ENCODE measurements around the gene PHKA2. TPM values are rescaled to one million over a fixed set of nuclear protein-coding genes. Genes with fewer than 3 reads are reported as not detected.

The PHKA2 gene
- total RNA-seq, 1 experiment from 2014 or later, result 24.6 TPM

- H3K27me3 ChIP-seq (ENCODE audit: low read length), result no peaks in the 10 kb centered on the region
- BruUV-seq (replicated peaks), result no TSS peak
- TF ChIP-seq, protein P1, sequence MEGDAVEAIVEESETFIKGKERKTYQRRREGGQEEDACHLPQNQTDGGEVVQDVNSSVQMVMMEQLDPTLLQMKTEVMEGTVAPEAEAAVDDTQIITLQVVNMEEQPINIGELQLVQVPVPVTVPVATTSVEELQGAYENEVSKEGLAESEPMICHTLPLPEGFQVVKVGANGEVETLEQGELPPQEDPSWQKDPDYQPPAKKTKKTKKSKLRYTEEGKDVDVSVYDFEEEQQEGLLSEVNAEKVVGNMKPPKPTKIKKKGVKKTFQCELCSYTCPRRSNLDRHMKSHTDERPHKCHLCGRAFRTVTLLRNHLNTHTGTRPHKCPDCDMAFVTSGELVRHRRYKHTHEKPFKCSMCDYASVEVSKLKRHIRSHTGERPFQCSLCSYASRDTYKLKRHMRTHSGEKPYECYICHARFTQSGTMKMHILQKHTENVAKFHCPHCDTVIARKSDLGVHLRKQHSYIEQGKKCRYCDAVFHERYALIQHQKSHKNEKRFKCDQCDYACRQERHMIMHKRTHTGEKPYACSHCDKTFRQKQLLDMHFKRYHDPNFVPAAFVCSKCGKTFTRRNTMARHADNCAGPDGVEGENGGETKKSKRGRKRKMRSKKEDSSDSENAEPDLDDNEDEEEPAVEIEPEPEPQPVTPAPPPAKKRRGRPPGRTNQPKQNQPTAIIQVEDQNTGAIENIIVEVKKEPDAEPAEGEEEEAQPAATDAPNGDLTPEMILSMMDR (conservative IDR thresholded peaks at IDR 0.05; ENCODE audit: low read depth, low read length), result no peak
- TF ChIP-seq EZH2phosphoT487 (IDR thresholded peaks at IDR 0.05; ENCODE audit: borderline replicate concordance, low read length), result no peak
- TF ChIP-seq EZH2 (IDR thresholded peaks at IDR 0.05; ENCODE audit: low read length, unreplicated experiment), result no peak
- H3K9me2 ChIP-seq (replicated peaks; ENCODE audit: low read length), result no peaks in the 10 kb centered on the region
- H4K20me1 ChIP-seq (ENCODE audit: low read length), result no peaks in the 10 kb centered on the region
- no peak for DNase-seq
- H3K27ac ChIP-seq (ENCODE audit: low read length), result no peak overlapping the region
- POLR2A ChIA-PET (ENCODE audit: unreplicated experiment), result no interaction called here
- H3K36me3 ChIP-seq (ENCODE audit: low read depth, low read length), result no peaks in the 10 kb centered on the region
- no peak overlapping the region for H3K9ac ChIP-seq (ENCODE audit: low read length)
- no peak overlapping the region for H3K4me2 ChIP-seq (ENCODE audit: low read length)
- H3K79me2 ChIP-seq (ENCODE audit: low read length), result no peaks in the 10 kb centered on the region
- no peak for ATAC-seq
- CTCF ChIA-PET, result no interaction called here
- no peaks in the 10 kb centered on the region for H3F3A ChIP-seq (ENCODE audit: low read length, unreplicated experiment)
- no peaks in the 10 kb centered on the region for H3K9me3 ChIP-seq (ENCODE audit: low read length)
- intact Hi-C loops (cut with micrococcal nuclease), result no loop called here
- H3K4me3 ChIP-seq (ENCODE audit: low read length), result no peak overlapping the region
- H2AFZ ChIP-seq (ENCODE audit: low read length), result no peak overlapping the region
- no peaks in the 10 kb centered on the region for H3K4me1 ChIP-seq (ENCODE audit: insufficient read depth, low read length)
These were observed 86.3 kb downstream of the PHKA2 start for GRCh38 chrX:18897611-18898010.

DNA sequence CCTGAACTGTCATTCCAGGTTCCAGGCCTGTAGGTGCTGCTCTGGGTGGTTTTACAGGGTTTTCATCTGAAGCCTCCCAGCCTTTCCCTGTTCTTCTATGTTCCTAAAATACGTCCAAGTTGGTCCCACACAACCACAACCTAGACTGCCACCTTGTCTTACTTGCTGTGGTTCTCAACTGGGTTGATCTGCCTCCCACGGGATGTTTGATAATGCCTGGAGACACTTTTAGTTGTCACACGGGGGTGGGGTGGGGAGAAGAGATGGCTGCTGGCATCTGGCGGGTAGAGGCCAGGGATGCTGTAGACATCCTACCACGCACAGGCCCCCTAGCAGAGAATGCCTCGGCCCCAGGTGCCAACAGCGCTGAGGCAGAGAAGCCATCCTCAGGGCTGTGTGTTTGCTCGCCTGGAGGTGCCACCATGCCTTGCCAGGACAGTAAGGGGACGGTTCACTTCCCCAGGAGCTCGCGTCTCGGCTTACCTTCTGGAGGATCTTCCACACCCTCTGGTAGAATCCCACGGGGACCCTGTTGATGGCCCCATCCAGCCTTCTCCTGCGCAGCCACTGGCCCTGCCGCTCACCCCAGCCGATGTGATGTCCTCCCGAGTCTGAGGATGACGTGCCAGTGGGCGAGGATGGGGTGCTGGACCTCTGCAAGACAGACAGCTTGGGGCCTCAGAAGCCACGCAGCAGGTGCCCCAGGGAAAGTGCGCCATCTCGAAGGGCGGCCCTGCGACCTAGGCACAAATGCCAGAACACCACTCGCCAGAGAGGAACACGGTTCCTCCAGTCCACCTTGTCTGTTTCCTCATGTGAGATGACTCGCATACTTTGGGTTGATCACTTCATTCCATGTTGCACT is 87.0 kb downstream of the PHKA2 start:
- H3K9me3 ChIP-seq (ENCODE audit: low read length), result no peaks in the 10 kb centered on the region
- H4K20me1 ChIP-seq (ENCODE audit: low read length), result no peaks in the 10 kb centered on the region
- no peak overlapping the region for H3K27ac ChIP-seq (ENCODE audit: low read length)
- no peaks in the 10 kb centered on the region for H3K79me2 ChIP-seq (ENCODE audit: low read length)
- H3K36me3 ChIP-seq (ENCODE audit: low read depth, low read length), result no peaks in the 10 kb centered on the region
- H3K9ac ChIP-seq (ENCODE audit: low read length), result no peak overlapping the region
- no peaks in the 10 kb centered on the region for H3K27me3 ChIP-seq (ENCODE audit: low read length)
- H3K4me3 ChIP-seq (ENCODE audit: low read length), result no peak overlapping the region
- BruUV-seq (replicated peaks), result no TSS peak
- ChIA-PET CTCF (no interaction called here), POLR2A (ENCODE audit: unreplicated experiment) (no interaction called here)
- no peaks in the 10 kb centered on the region for H3K4me1 ChIP-seq (ENCODE audit: insufficient read depth, low read length)
- intact Hi-C loops (cut with micrococcal nuclease), result no loop called here
- TF ChIP-seq, protein P1 (conservative IDR thresholded peaks at IDR 0.05; ENCODE audit: low read depth, low read length), result no peak
- TF ChIP-seq EZH2phosphoT487 (IDR thresholded peaks at IDR 0.05; ENCODE audit: borderline replicate concordance, low read length), result no peak
- TF ChIP-seq EZH2 (IDR thresholded peaks at IDR 0.05; ENCODE audit: low read length, unreplicated experiment), result no peak
- DNase-seq (no peak), ATAC-seq (no peak)
- no peak overlapping the region for H3K4me2 ChIP-seq (ENCODE audit: low read length)
- H2AFZ ChIP-seq (ENCODE audit: low read length), result no peak overlapping the region
- H3K9me2 ChIP-seq (replicated peaks; ENCODE audit: low read length), result no peaks in the 10 kb centered on the region
- no peaks in the 10 kb centered on the region for H3F3A ChIP-seq (ENCODE audit: low read length, unreplicated experiment)

All from PC-3 (cell line).